Measurements from ENCODE around the gene AZU1. TPM values are rescaled to one million over a fixed set of nuclear protein-coding genes. Genes with fewer than 3 reads are reported as not detected.
"Not testable (repeated sequence)": the region's sequence is repeated elsewhere in the genome, so short reads cannot be mapped to it uniquely, and the experiment has no call there.

The AZU1 gene
- total RNA-seq, 1 donor from 2014 or later = not detected

- no peak for ATAC-seq
Measured at GRCh38 chr19:873561-874041, 46.0 kb downstream of the AZU1 start.

GRCh38 chr19:875265-875879 is 47.7 kb downstream of the AZU1 start:
- no peak for ATAC-seq

GRCh38 chr19:876089-876488 is 48.5 kb downstream of the AZU1 start:
- ATAC-seq = no peak

- no peak for ATAC-seq
Measured at GRCh38 chr19:876780-877314, 49.2 kb downstream of the AZU1 start.

GRCh38 chr19:877992-878660 is 50.5 kb downstream of the AZU1 start:
- not testable (repeated sequence) for ATAC-seq

- not testable (repeated sequence) for ATAC-seq
Measured at GRCh38 chr19:878751-879561, 51.3 kb downstream of the AZU1 start.

- no peak for ATAC-seq
Measured at GRCh38 chr19:879711-880438, 52.2 kb downstream of the AZU1 start.

Other genes starting within 250 kb of the AZU1 start
- gene HCN2, start 238.0 kb upstream of the AZU1 start, total RNA-seq = 0.48 TPM
- gene POLRMT, start 194.3 kb upstream of the AZU1 start, total RNA-seq = 24.5 TPM
- gene FGF22, start 188.0 kb upstream of the AZU1 start, total RNA-seq = 0.12 TPM
- 53.0 TPM for gene RNF126, start 164.6 kb upstream of the AZU1 start, total RNA-seq
- gene FSTL3, start 151.4 kb upstream of the AZU1 start, total RNA-seq = 3.3 TPM
- gene PRSS57, start 132.4 kb upstream of the AZU1 start, total RNA-seq = not detected
- 2.0 TPM for gene PALM, start 118.9 kb upstream of the AZU1 start, total RNA-seq
- 0.40 TPM for gene MISP, start 76.7 kb upstream of the AZU1 start, total RNA-seq
- 279 TPM for gene PTBP1, start 30.4 kb upstream of the AZU1 start, total RNA-seq
- not detected for gene PLPPR3, start 5.9 kb upstream of the AZU1 start, total RNA-seq
- not detected for gene PRTN3, start 13.2 kb downstream of the AZU1 start, total RNA-seq
- not detected for gene ELANE, start 24.5 kb downstream of the AZU1 start, total RNA-seq
- gene CFD, start 31.8 kb downstream of the AZU1 start, total RNA-seq = 21.5 TPM
- gene MED16, start 65.3 kb downstream of the AZU1 start, total RNA-seq = 43.5 TPM
- gene RNU6-9, start 65.6 kb downstream of the AZU1 start, total RNA-seq = not detected
- gene R3HDM4, start 85.4 kb downstream of the AZU1 start, total RNA-seq = 59.2 TPM
- not detected for gene KISS1R, start 89.5 kb downstream of the AZU1 start, total RNA-seq
- gene ARID3A, start 98.2 kb downstream of the AZU1 start, total RNA-seq = 6.9 TPM
- 41.2 TPM for gene WDR18, start 156.5 kb downstream of the AZU1 start, total RNA-seq
- gene GRIN3B, start 172.6 kb downstream of the AZU1 start, total RNA-seq = not detected
- 72.3 TPM for gene TMEM259, start 193.3 kb downstream of the AZU1 start, total RNA-seq
- gene RNU6-2, start 193.7 kb downstream of the AZU1 start, total RNA-seq = not detected
- gene CNN2, start 198.8 kb downstream of the AZU1 start, total RNA-seq = 183 TPM
- gene ABCA7, start 212.3 kb downstream of the AZU1 start, total RNA-seq = 24.8 TPM
- 5.1 TPM for gene ARHGAP45, start 239.3 kb downstream of the AZU1 start, total RNA-seq

Data from esophagus mucosa (tissue), 1 donor.